Myocyte (in vitro differentiated cells): ENCODE measurements around the gene APOL1. TPM values are rescaled to one million over a fixed set of nuclear protein-coding genes. Genes with fewer than 3 reads are reported as not detected.

Experiments
- DNase-seq: peaks from one replicate; pipeline ENCODE4 v3.0.0-alpha.2; 2012; ENCODE audit warnings: low read depth
- microRNA-seq: library from miRNA; unstranded; fragments of <30 nt; microRNA quantifications from one replicate; pipeline ENCODE4, GENCODE V29; 2016
- total RNA-seq: library from RNA; depleted of rRNA; stranded (reverse); fragments of >200 nt; gene quantifications from 2 replicates; pipeline ENCODE4 v1.2.3, GENCODE V29; 2014

APOL1 gene
- total RNA-seq, 1 donor from 2014 or later: 0.86 TPM

- DNase-seq: no peak
Measured at GRCh38 chr22:36305813-36306212, 52.9 kb downstream of the APOL1 start.

- DNase-seq: no peak
Measured at GRCh38 chr22:36306227-36306626, 53.3 kb downstream of the APOL1 start.

GRCh38 chr22:36308880-36309279 is 55.9 kb downstream of the APOL1 start:
- no peak for DNase-seq

GRCh38 chr22:36311386-36312085 is 58.6 kb downstream of the APOL1 start:
- peak; percentile 88 for DNase-seq

- DNase-seq: no peak
Measured at GRCh38 chr22:36315325-36315724, 62.4 kb downstream of the APOL1 start.

- DNase-seq: no peak
Measured at GRCh38 chr22:36316419-36316818, 63.5 kb downstream of the APOL1 start.

Small RNAs within 50 kb of the gene (microRNA-seq; reads per million reads assigned to microRNA genes)
- gene MIR6819: not detected

Other genes starting within 250 kb of the APOL1 start
- 133 and 179 TPM in 2 replicates for gene RBFOX2, start 224.3 kb upstream of the APOL1 start, total RNA-seq
- gene APOL3, start 92.4 kb upstream of the APOL1 start, total RNA-seq: 1.4 and 1.7 TPM in 2 replicates
- 5.1 and 9.2 TPM in 2 replicates for gene APOL4, start 51.3 kb upstream of the APOL1 start, total RNA-seq
- 31.6 and 33.2 TPM in 2 replicates for gene APOL2, start 13.6 kb upstream of the APOL1 start, total RNA-seq
- gene MYH9, start 134.8 kb downstream of the APOL1 start, total RNA-seq: 242 and 315 TPM in 2 replicates
- 38.7 and 44.6 TPM in 2 replicates for gene TXN2, start 228.5 kb downstream of the APOL1 start, total RNA-seq